Astrocyte of the cerebellum (primary cell): ENCODE measurements around the gene CDKAL1.

Experiments used
- DNase-seq: peaks from one replicate; pipeline ENCODE4 v3.0.0-alpha.2; 2011; ENCODE audit warnings: low read depth
- H3K4me3 ChIP-seq: 2 replicates; pipeline ENCODE4 v1.5.1; 2011; ENCODE audit warnings: mild to moderate bottlenecking, low read depth, low read length, moderate library complexity
- in situ Hi-C: cut with HindIII; loops from 2 replicates; pipeline ENCODE4 v1.10.0; 2017; ENCODE audit warnings: low sequenced_read_pairs
- TF ChIP-seq, protein P1 (sequence below): IDR thresholded peaks from 2 replicates; pipeline ENCODE4 v1.5.1; 2012; ENCODE audit warnings: low read length, low read depth, moderate library complexity, mild to moderate bottlenecking; ENCODE audit errors: missing control alignments

The CDKAL1 gene

DNA sequence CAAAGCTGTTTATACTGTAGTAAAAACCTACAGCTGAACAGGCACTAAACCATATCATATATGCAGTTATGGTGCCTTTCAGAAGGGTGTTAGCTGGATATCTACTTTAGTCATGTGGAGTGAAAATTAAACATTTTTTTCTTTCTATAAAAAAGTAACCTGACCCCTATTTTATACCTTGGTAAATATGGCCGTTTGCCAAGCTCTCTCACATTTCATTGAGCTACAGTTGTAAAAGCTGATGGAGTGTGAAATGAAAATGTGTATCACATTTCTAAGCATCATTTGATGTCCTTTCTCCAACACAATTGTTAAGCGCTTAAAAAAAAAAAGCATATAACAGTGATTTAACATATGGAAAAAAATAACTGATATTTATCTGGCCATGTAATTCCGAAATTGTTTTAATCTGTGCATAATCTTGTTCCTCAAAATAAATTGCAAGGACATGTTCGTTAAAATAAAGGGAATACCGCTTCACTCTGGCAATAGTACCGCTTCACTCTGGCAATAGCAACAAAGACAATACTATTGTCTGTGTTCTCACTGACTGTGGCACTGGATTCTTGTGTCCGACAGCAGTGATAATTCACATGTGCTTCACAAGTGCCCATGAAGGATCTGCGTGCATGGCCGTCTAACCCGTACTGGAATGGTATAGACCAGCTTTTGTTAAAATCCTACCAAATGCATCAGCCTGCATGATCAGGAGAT, 667.5 kb downstream of the CDKAL1 start:
- DNase-seq, result no peak
- TF ChIP-seq, protein P1, sequence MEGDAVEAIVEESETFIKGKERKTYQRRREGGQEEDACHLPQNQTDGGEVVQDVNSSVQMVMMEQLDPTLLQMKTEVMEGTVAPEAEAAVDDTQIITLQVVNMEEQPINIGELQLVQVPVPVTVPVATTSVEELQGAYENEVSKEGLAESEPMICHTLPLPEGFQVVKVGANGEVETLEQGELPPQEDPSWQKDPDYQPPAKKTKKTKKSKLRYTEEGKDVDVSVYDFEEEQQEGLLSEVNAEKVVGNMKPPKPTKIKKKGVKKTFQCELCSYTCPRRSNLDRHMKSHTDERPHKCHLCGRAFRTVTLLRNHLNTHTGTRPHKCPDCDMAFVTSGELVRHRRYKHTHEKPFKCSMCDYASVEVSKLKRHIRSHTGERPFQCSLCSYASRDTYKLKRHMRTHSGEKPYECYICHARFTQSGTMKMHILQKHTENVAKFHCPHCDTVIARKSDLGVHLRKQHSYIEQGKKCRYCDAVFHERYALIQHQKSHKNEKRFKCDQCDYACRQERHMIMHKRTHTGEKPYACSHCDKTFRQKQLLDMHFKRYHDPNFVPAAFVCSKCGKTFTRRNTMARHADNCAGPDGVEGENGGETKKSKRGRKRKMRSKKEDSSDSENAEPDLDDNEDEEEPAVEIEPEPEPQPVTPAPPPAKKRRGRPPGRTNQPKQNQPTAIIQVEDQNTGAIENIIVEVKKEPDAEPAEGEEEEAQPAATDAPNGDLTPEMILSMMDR, result no peak
- no peak overlapping the region for H3K4me3 ChIP-seq
- in situ Hi-C loops, result no loop called here

DNA sequence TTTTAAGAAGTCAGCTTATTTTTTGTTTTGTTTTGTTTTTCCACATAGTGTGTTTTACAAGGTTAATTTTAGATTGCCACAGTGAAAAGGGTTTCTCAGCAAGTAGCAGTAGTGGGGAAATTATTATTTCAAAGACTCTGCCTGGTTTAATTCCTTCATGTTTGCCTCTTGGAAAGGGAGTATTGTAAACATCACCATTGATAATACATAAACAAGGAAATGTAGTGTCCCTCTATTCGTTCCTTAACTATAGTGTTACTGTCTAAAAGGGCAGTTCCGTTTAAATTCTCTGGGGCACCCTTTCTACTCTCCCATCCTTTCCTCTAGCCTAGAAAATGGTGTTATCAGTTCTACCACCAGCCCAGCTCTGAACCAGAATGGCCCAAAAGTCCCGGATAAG, 668.3 kb downstream of the CDKAL1 start:
- in situ Hi-C loops, result no loop called here
- no peak for DNase-seq
- H3K4me3 ChIP-seq, result no peak overlapping the region
- TF ChIP-seq, protein P1, result no peak

DNA sequence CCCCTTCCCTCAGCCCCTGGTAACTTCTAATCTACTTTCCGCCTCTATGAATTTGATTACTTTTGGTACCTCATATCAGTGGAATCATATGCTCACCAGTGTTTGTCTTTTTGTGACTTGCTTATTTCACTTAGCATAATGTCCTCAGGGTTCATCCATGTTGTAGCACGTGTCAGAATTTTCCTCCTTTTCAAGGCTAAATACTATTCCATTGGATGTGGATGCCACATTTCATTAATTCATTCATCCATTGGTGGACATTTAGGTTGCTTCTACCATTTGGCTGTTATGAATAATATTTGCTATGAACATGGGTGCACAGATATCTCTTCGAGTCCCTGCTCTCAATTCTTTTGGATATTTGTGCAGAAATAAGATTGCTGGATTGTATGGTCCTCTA, 670.7 kb downstream of the CDKAL1 start:
- H3K4me3 ChIP-seq, result no peak overlapping the region
- TF ChIP-seq, protein P1, result no peak
- DNase-seq, result no peak
- in situ Hi-C loops, result no loop called here

- in situ Hi-C loops, result no loop called here
- TF ChIP-seq, protein P1, result no peak
- H3K4me3 ChIP-seq, result no peak overlapping the region
- DNase-seq, result no peak
Measured at GRCh38 chr6:21208081-21208795, 674.0 kb downstream of the CDKAL1 start.

- TF ChIP-seq, protein P1, result no peak
- in situ Hi-C loops, result no loop called here
- DNase-seq, result no peak
- no peak overlapping the region for H3K4me3 ChIP-seq
Measured at GRCh38 chr6:21208796-21209186, 674.5 kb downstream of the CDKAL1 start.

GRCh38 chr6:21213492-21213891, 679.2 kb downstream of the CDKAL1 start:
- DNase-seq, result no peak
- TF ChIP-seq, protein P1, result no peak
- H3K4me3 ChIP-seq, result no peak overlapping the region
- in situ Hi-C loops, result no loop called here
